DOHH2 (cell line): Measurements from ENCODE around the gene TUBB2B.
A peak's percentile ranks its signal among the peaks of the same experiment; 100 is the strongest.

Source experiments
- H3F3A ChIP-seq: fragments of 200-600 bp; sonication (generic), shearing (Covaris generic); 2 replicates; pipeline ENCODE4 v1.6.0; 2016; ENCODE audit warnings: antibody characterized with exemption, mild to moderate bottlenecking; ENCODE audit not compliant: control insufficient read depth, insufficient read depth
- H3K27ac ChIP-seq: fragments of 200-600 bp; sonication (generic); 2 replicates; pipeline ENCODE4 v1.5.1; 2014; ENCODE audit warnings: low read depth, mild to moderate bottlenecking, low read length, moderate library complexity
- H3K27me3 ChIP-seq: fragments of 200-600 bp; sonication (generic); 2 replicates; pipeline ENCODE4 v1.6.1; 2014; ENCODE audit warnings: mild to moderate bottlenecking, low read length, mixed read lengths; ENCODE audit not compliant: control insufficient read depth
- H3K36me3 ChIP-seq: fragments of 200-600 bp; sonication (generic); 2 replicates; pipeline ENCODE4 v1.6.1; 2014; ENCODE audit warnings: mild to moderate bottlenecking, low read length, moderate library complexity, mixed read lengths; ENCODE audit not compliant: control insufficient read depth
- H3K4me1 ChIP-seq: fragments of 200-600 bp; sonication (generic); 2 replicates; pipeline ENCODE4 v1.6.1; 2014; ENCODE audit warnings: mild to moderate bottlenecking, low read length, mixed read lengths; ENCODE audit not compliant: control insufficient read depth
- H3K4me2 ChIP-seq: fragments of 200-600 bp; sonication (generic); 2 replicates; pipeline ENCODE4 v1.6.0; 2014; ENCODE audit warnings: mild to moderate bottlenecking, low read length, moderate library complexity
- H3K4me3 ChIP-seq: fragments of 200-600 bp; sonication (generic); 2 replicates; pipeline ENCODE4 v1.5.1; 2014; ENCODE audit warnings: mild to moderate bottlenecking, low read length, mixed read lengths
- H3K79me2 ChIP-seq: fragments of 200-600 bp; sonication (generic); 2 replicates; pipeline ENCODE4 v1.6.1; 2014; ENCODE audit warnings: mild to moderate bottlenecking, low read length, mixed read lengths; ENCODE audit not compliant: control insufficient read depth
- H3K9me2 ChIP-seq: fragments of 200-600 bp; sonication (generic); replicated peaks from 2 replicates; pipeline ENCODE4 v1.6.1; 2014; ENCODE audit warnings: mild to moderate bottlenecking, low read length, mixed read lengths; ENCODE audit not compliant: control insufficient read depth
- H3K9me3 ChIP-seq: fragments of 200-600 bp; sonication (generic); 2 replicates; pipeline ENCODE4 v1.6.1; 2014; ENCODE audit warnings: antibody characterized with exemption, low read length, mixed read lengths; ENCODE audit not compliant: control insufficient read depth, insufficient read depth
- H4K20me1 ChIP-seq: fragments of 200-600 bp; sonication (generic); 2 replicates; pipeline ENCODE4 v1.6.0; 2014; ENCODE audit warnings: low read depth, mild to moderate bottlenecking, antibody characterized with exemption, low read length, moderate library complexity; ENCODE audit not compliant: control insufficient read depth, insufficient read depth
- EZH2phosphoT487 ChIP-seq: fragments of 200-600 bp; sonication (generic); IDR thresholded peaks from 2 replicates; pipeline ENCODE4 v1.6.1; 2017; ENCODE audit warnings: borderline replicate concordance, mild to moderate bottlenecking, antibody characterized with exemption, low read length, moderate library complexity, mixed read lengths
- TF ChIP-seq, protein P1 (sequence below): fragments of 200-600 bp; sonication (generic); IDR thresholded peaks from one replicate; pipeline ENCODE4 v1.5.1; 2014; ENCODE audit warnings: antibody characterized with exemption, mild to moderate bottlenecking, low read depth, low read length; ENCODE audit not compliant: poor library complexity, severe bottlenecking

The TUBB2B gene

DNA sequence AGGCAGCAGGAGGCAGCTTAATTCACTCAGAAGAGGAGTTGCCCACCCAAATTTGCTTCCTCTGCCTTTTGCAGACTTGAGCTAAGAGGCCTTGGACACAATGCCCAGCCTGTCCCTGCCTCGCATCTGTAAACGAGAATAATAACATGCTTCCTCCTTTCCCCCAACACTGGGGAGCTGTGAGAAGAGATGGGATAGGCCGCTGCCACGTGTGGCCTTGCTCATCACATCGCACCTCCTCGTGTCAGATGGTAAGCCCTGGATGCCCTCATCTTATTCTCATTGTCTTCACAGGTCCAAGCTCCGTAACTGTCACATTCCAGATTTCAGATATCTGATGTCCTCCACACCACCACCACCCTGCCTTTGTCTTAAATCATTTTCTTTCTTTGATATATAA lies 13.1 kb upstream of the TUBB2B start:
- Histone ChIP-seq H4K20me1 (no peaks in the 10 kb centered on the region), H3K4me3 (no peak overlapping the region), H3F3A (no peaks in the 10 kb centered on the region; the same call in 1 of the 2 replicates), H3K9me2 (no peaks in the 10 kb centered on the region), H3K4me1 (peaks cover 26% of the 10 kb centered on the region), H3K36me3 (no peaks in the 10 kb centered on the region), H3K79me2 (no peaks in the 10 kb centered on the region), H3K27ac (no peak overlapping the region), H3K4me2 (no peak overlapping the region), H3K9me3 (no peaks in the 10 kb centered on the region), H3K27me3 (peaks cover 17% of the 10 kb centered on the region)
- TF ChIP-seq EZH2phosphoT487 = no peak
- TF ChIP-seq, protein P1, sequence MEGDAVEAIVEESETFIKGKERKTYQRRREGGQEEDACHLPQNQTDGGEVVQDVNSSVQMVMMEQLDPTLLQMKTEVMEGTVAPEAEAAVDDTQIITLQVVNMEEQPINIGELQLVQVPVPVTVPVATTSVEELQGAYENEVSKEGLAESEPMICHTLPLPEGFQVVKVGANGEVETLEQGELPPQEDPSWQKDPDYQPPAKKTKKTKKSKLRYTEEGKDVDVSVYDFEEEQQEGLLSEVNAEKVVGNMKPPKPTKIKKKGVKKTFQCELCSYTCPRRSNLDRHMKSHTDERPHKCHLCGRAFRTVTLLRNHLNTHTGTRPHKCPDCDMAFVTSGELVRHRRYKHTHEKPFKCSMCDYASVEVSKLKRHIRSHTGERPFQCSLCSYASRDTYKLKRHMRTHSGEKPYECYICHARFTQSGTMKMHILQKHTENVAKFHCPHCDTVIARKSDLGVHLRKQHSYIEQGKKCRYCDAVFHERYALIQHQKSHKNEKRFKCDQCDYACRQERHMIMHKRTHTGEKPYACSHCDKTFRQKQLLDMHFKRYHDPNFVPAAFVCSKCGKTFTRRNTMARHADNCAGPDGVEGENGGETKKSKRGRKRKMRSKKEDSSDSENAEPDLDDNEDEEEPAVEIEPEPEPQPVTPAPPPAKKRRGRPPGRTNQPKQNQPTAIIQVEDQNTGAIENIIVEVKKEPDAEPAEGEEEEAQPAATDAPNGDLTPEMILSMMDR = no peak

DNA sequence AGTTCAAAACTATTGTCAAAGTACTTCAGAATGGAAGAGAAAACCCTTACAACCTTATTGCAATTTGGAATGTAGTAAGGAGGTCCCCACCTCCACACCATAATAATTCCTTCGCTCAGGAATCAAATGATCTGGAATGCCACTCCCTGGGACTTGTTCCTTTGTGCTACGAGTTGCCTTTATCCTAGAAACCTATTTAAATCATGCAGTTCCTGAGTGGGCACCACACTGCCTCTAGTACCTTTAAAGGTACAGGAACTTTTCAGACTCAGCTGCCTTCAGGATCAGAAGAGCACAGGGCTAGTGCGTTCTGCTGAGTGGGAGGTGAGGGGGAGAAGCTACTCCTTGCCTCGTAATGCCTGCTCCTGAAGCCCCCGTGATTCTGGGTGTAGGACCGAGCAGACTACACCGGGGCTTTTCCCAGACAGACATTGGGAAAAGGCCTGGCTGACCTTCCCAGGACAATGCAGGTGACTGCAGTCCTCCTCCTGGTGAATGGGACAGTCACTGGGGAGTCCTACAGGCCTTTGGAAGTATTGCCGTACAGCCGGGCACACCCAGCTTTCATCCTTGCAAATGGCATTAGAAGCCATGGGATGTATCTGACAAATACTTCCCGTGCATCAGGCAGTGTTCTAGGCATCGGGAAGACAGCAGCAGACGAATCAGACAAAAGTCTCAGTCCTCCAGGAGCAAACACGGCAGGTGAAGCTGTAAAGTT lies 11.8 kb upstream of the TUBB2B start:
- Histone ChIP-seq H3K79me2 (no peaks in the 10 kb centered on the region), H3K4me2 (no peak overlapping the region), H3K4me1 (peaks cover 30% of the 10 kb centered on the region), H3K36me3 (no peaks in the 10 kb centered on the region), H3K27me3 (peaks cover 18% of the 10 kb centered on the region), H3K4me3 (no peak overlapping the region), H4K20me1 (no peaks in the 10 kb centered on the region), H3F3A (no peaks in the 10 kb centered on the region; the same call in 1 of the 2 replicates), H3K9me3 (no peaks in the 10 kb centered on the region), H3K9me2 (no peaks in the 10 kb centered on the region), H3K27ac (no peak overlapping the region)
- TF ChIP-seq, protein P1 = no peak
- no peak for TF ChIP-seq EZH2phosphoT487

DNA sequence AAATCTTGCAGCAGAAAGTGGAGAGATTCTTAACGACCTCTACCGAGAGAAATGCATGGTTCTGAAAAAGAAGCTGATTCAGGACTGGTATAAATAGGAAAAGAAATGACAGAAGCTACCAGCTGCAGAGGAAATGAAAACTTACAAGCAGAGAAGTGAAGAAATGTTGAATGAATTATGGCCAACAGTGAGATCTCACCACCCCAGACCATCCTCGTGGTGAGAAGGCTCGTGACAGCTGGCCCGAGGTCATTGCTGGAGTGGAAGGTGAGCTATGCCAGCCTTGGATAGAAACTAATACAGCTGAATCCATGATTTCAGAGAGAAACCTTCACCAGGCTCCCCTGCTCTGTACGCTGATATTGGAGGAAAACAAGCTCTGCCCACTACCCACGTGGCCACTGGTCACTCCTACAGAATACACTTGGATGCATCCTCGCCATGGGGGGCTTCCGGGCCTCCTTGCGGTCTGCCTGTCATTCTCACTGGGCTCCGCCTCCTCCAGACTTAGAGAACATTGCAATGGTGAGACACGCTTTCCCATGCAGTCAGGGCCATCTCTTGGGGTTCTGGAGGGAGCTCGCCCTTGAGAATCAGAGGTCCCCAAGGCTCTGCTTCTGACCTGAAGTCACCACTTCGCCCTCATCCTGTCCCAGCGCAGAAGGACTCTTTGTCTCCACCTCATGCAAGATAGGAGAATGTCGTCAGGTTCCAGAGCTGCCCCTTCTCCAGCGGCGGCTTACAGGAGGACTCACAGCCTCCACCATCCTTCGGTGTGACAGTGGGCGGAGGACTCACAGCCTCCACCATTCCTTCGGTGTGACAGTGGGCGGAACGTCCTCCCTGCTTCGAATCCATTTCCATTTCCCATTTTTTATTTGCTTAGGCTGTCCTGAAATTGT lies 10.6 kb upstream of the TUBB2B start:
- Histone ChIP-seq H3K9me2 (no peaks in the 10 kb centered on the region), H3K4me2 (peak overlapping the region; percentile 58), H3K4me3 (peak overlapping the region; percentile 22; the same call in 1 of the 2 replicates), H3K27ac (no peak overlapping the region), H3K4me1 (peaks cover 30% of the 10 kb centered on the region), H3K9me3 (no peaks in the 10 kb centered on the region), H3K27me3 (peaks cover 21% of the 10 kb centered on the region), H3F3A (no peaks in the 10 kb centered on the region; the same call in 1 of the 2 replicates), H4K20me1 (no peaks in the 10 kb centered on the region), H3K79me2 (no peaks in the 10 kb centered on the region), H3K36me3 (no peaks in the 10 kb centered on the region)
- TF ChIP-seq, protein P1 = no peak
